ENCODE data around the gene CLSTN3.

Gene CLSTN3

GRCh38 chr12:7158781-7159609 is 28.8 kb downstream of the CLSTN3 start:
- H3K36me3 ChIP-seq (ENCODE audit: insufficient read depth), result no peaks in the 10 kb centered on the region
- H3K4me3 ChIP-seq (IDR thresholded peaks at IDR 0.05; ENCODE audit: insufficient read depth, low read depth, low read length), result no peak overlapping the region
- H3K27ac ChIP-seq, result no peak overlapping the region
- H4K20me1 ChIP-seq (ENCODE audit: insufficient read depth), result no peaks in the 10 kb centered on the region
- H3K4me1 ChIP-seq (ENCODE audit: low read depth, poor library complexity, severe bottlenecking), result no peaks in the 10 kb centered on the region
- H3K79me2 ChIP-seq (ENCODE audit: insufficient read depth, low read depth), result no peaks in the 10 kb centered on the region
- H2AFZ ChIP-seq (ENCODE audit: low read depth), result no peak overlapping the region
- H3K27me3 ChIP-seq (ENCODE audit: insufficient read depth, low read depth), result no peaks in the 10 kb centered on the region
- H3K9ac ChIP-seq, result no peak overlapping the region
- TF ChIP-seq, protein P1, sequence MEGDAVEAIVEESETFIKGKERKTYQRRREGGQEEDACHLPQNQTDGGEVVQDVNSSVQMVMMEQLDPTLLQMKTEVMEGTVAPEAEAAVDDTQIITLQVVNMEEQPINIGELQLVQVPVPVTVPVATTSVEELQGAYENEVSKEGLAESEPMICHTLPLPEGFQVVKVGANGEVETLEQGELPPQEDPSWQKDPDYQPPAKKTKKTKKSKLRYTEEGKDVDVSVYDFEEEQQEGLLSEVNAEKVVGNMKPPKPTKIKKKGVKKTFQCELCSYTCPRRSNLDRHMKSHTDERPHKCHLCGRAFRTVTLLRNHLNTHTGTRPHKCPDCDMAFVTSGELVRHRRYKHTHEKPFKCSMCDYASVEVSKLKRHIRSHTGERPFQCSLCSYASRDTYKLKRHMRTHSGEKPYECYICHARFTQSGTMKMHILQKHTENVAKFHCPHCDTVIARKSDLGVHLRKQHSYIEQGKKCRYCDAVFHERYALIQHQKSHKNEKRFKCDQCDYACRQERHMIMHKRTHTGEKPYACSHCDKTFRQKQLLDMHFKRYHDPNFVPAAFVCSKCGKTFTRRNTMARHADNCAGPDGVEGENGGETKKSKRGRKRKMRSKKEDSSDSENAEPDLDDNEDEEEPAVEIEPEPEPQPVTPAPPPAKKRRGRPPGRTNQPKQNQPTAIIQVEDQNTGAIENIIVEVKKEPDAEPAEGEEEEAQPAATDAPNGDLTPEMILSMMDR (conservative IDR thresholded peaks at IDR 0.05; ENCODE audit: low read depth, low read length), result no peak
- H3K4me2 ChIP-seq, result no peak overlapping the region

DNA sequence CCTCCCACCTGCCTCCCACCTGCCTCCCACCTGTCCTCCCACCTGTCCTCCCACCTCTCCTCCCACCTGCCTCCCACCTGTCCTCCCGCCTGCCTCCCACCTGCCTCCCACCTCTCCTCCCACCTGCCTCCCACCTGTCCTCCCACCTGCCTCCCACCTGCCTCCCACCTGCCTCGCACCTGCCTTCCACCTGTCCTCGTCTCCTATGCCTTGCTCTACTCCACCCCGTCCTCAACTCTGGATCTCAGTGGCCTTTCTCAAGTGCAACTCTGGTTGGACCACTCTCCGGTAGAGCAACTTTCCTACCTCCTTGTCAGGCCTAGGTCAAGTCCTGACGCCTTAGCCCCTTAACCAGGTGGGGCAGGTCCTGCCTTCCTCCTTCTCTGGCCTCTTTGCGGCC is 30.0 kb downstream of the CLSTN3 start:
- H3K79me2 ChIP-seq (ENCODE audit: insufficient read depth, low read depth), result no peaks in the 10 kb centered on the region
- H3K36me3 ChIP-seq (ENCODE audit: insufficient read depth), result no peaks in the 10 kb centered on the region
- no peak overlapping the region for H3K9ac ChIP-seq
- H3K4me3 ChIP-seq (IDR thresholded peaks at IDR 0.05; ENCODE audit: insufficient read depth, low read depth, low read length), result no peak overlapping the region
- H3K27ac ChIP-seq, result no peak overlapping the region
- TF ChIP-seq, protein P1 (conservative IDR thresholded peaks at IDR 0.05; ENCODE audit: low read depth, low read length), result no peak
- no peaks in the 10 kb centered on the region for H4K20me1 ChIP-seq (ENCODE audit: insufficient read depth)
- no peaks in the 10 kb centered on the region for H3K27me3 ChIP-seq (ENCODE audit: insufficient read depth, low read depth)
- H3K4me2 ChIP-seq, result no peak overlapping the region
- H2AFZ ChIP-seq (ENCODE audit: low read depth), result no peak overlapping the region
- H3K4me1 ChIP-seq (ENCODE audit: low read depth, poor library complexity, severe bottlenecking), result no peaks in the 10 kb centered on the region

DNA sequence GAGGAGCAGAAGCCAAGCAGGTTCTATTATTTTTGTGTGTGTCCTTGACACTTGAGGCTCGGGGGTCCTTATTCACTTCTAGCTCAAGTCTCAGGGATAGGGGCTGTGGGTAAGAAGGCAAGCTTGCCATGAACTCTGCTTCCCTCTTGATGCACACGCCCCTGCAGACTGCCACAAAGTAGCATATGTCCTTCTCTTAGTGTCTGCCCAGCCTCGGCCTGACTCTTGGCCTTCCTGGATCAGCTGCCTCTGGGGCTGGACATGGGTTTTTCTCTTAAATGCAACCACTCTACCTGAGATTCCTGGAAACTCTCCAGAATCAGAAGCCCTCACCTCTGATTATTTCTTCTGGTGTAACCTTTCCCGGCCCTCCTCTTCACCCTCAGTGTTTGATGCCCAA is 31.2 kb downstream of the CLSTN3 start:
- Histone ChIP-seq H3K4me2 (no peak overlapping the region), H3K79me2 (ENCODE audit: insufficient read depth, low read depth) (no peaks in the 10 kb centered on the region), H3K4me3 (IDR thresholded peaks at IDR 0.05; ENCODE audit: insufficient read depth, low read depth, low read length) (no peak overlapping the region), H3K27me3 (ENCODE audit: insufficient read depth, low read depth) (no peaks in the 10 kb centered on the region), H3K36me3 (ENCODE audit: insufficient read depth) (no peaks in the 10 kb centered on the region), H3K9ac (no peak overlapping the region), H4K20me1 (ENCODE audit: insufficient read depth) (no peaks in the 10 kb centered on the region), H3K27ac (no peak overlapping the region), H2AFZ (ENCODE audit: low read depth) (no peak overlapping the region), H3K4me1 (ENCODE audit: low read depth, poor library complexity, severe bottlenecking) (no peaks in the 10 kb centered on the region)
- TF ChIP-seq, protein P1 (conservative IDR thresholded peaks at IDR 0.05; ENCODE audit: low read depth, low read length), result no peak

- Histone ChIP-seq H3K27ac (no peak overlapping the region), H4K20me1 (ENCODE audit: insufficient read depth) (no peaks in the 10 kb centered on the region), H3K36me3 (ENCODE audit: insufficient read depth) (no peaks in the 10 kb centered on the region), H3K27me3 (ENCODE audit: insufficient read depth, low read depth) (no peaks in the 10 kb centered on the region), H3K4me2 (no peak overlapping the region), H2AFZ (ENCODE audit: low read depth) (no peak overlapping the region), H3K79me2 (ENCODE audit: insufficient read depth, low read depth) (no peaks in the 10 kb centered on the region), H3K4me3 (IDR thresholded peaks at IDR 0.05; ENCODE audit: insufficient read depth, low read depth, low read length) (no peak overlapping the region), H3K4me1 (ENCODE audit: low read depth, poor library complexity, severe bottlenecking) (no peaks in the 10 kb centered on the region), H3K9ac (no peak overlapping the region)
- TF ChIP-seq, protein P1 (conservative IDR thresholded peaks at IDR 0.05; ENCODE audit: low read depth, low read length), result no peak
Observed at GRCh38 chr12:7161811-7162210, 31.6 kb downstream of the CLSTN3 start.

Data from KMS-11 (cell line).